HG03432 (cell line): Measurements from ENCODE around the gene DONSON.
"Not testable (repeated sequence)": the region's sequence is repeated elsewhere in the genome, so short reads cannot be mapped to it uniquely, and the experiment has no call there.

ENCODE experiments used
- ATAC-seq: cut with Tn5 transposase; IDR thresholded peaks from one replicate; pipeline ENCODE4 v1.9.1; 2021; ENCODE audit warnings: mild to moderate bottlenecking, moderate library complexity; ENCODE audit not compliant: unreplicated experiment

Gene DONSON

GRCh38 chr21:33588485-33589335 lies at the start of gene DONSON:
Gene DONSON, minus strand, starts transcription at chr21:33588684. Its CDS starts 43 bp downstream, at chr21:33588641.
- peak; percentile 94 for ATAC-seq

- ATAC-seq = no peak
These were observed 45.8 kb upstream of the DONSON start for GRCh38 chr21:33634254-33634653.

GRCh38 chr21:33626151-33626550 lies 37.7 kb upstream of the DONSON start:
- not testable (repeated sequence) for ATAC-seq

GRCh38 chr21:33622253-33622652 lies 33.8 kb upstream of the DONSON start:
- ATAC-seq = no peak

- ATAC-seq = no peak
These were observed 31.2 kb upstream of the DONSON start for GRCh38 chr21:33619726-33620125.

- no peak for ATAC-seq
These were observed 29.9 kb upstream of the DONSON start for GRCh38 chr21:33618407-33618806.

GRCh38 chr21:33617565-33617964 lies 29.1 kb upstream of the DONSON start:
- not testable (repeated sequence) for ATAC-seq

GRCh38 chr21:33611006-33611744 lies 22.7 kb upstream of the DONSON start:
- ATAC-seq = no peak

- ATAC-seq = no peak
These were observed 20.1 kb upstream of the DONSON start for GRCh38 chr21:33608559-33608958.

- ATAC-seq = no peak
These were observed 9.6 kb upstream of the DONSON start for GRCh38 chr21:33598051-33598450.

GRCh38 chr21:33587792-33588484 lies 546 bp downstream of the DONSON start:
- ATAC-seq = peak; percentile 28

GRCh38 chr21:33586927-33587326 lies 1.6 kb downstream of the DONSON start:
- no peak for ATAC-seq

- no peak for ATAC-seq
These were observed 4.0 kb downstream of the DONSON start for GRCh38 chr21:33584455-33584854.

- ATAC-seq = no peak
These were observed 9.4 kb downstream of the DONSON start for GRCh38 chr21:33578959-33579542.

GRCh38 chr21:33578214-33578613 lies 10.3 kb downstream of the DONSON start:
- ATAC-seq = no peak

GRCh38 chr21:33576741-33577141 lies 11.7 kb downstream of the DONSON start:
- not testable (repeated sequence) for ATAC-seq

GRCh38 chr21:33572350-33572749 lies 16.1 kb downstream of the DONSON start:
- no peak for ATAC-seq

GRCh38 chr21:33569991-33570390 lies 18.5 kb downstream of the DONSON start:
- no peak for ATAC-seq

GRCh38 chr21:33568448-33568847 lies 20.0 kb downstream of the DONSON start:
- ATAC-seq = no peak

GRCh38 chr21:33567914-33568313 lies 20.6 kb downstream of the DONSON start:
- ATAC-seq = no peak

- no peak for ATAC-seq
These were observed 22.0 kb downstream of the DONSON start for GRCh38 chr21:33566514-33566913.
